ELR (cell line): ENCODE results near the gene FA2H.
A peak's percentile ranks its signal among the peaks of the same experiment; 100 is the strongest.
"Not testable (repeated sequence)": the region's sequence is repeated elsewhere in the genome, so short reads cannot be mapped to it uniquely, and the experiment has no call there.

Experiments
- DNase-seq: peaks from one replicate; pipeline ENCODE4 v3.0.0-alpha.2; 2015; ENCODE audit warnings: low read depth

Gene FA2H

GRCh38 chr16:74770831-74771526 lies 3.6 kb downstream of the FA2H start:
- no peak for DNase-seq

GRCh38 chr16:74769586-74770190 lies 4.9 kb downstream of the FA2H start:
- DNase-seq = no peak

GRCh38 chr16:74768239-74768638 lies 6.4 kb downstream of the FA2H start:
- DNase-seq = no peak

- DNase-seq = no peak
Observed at GRCh38 chr16:74767749-74768148, 6.9 kb downstream of the FA2H start.

- DNase-seq = no peak
Observed at GRCh38 chr16:74766729-74767128, 7.9 kb downstream of the FA2H start.

- DNase-seq = not testable (repeated sequence)
Observed at GRCh38 chr16:74764184-74764583, 10.4 kb downstream of the FA2H start.

GRCh38 chr16:74761665-74762064 lies 13.0 kb downstream of the FA2H start:
- peak; percentile 39 for DNase-seq

GRCh38 chr16:74760007-74760767 lies 14.4 kb downstream of the FA2H start:
- peak; percentile 95 for DNase-seq

- DNase-seq = no peak
Observed at GRCh38 chr16:74759564-74759963, 15.1 kb downstream of the FA2H start.

- DNase-seq = no peak
Observed at GRCh38 chr16:74758801-74759200, 15.8 kb downstream of the FA2H start.

- no peak for DNase-seq
Observed at GRCh38 chr16:74757349-74757748, 17.3 kb downstream of the FA2H start.

- no peak for DNase-seq
Observed at GRCh38 chr16:74756203-74756602, 18.4 kb downstream of the FA2H start.

GRCh38 chr16:74753180-74753579 lies 21.4 kb downstream of the FA2H start:
- no peak for DNase-seq

- DNase-seq = no peak
Observed at GRCh38 chr16:74752756-74753155, 21.9 kb downstream of the FA2H start.

GRCh38 chr16:74752258-74752657 lies 22.4 kb downstream of the FA2H start:
- no peak for DNase-seq

- no peak for DNase-seq
Observed at GRCh38 chr16:74751658-74752057, 23.0 kb downstream of the FA2H start.

GRCh38 chr16:74749291-74750055 lies 25.1 kb downstream of the FA2H start:
- DNase-seq = no peak

GRCh38 chr16:74748616-74749026 lies 26.0 kb downstream of the FA2H start:
- DNase-seq = no peak

- DNase-seq = no peak
Observed at GRCh38 chr16:74747716-74748615, 26.7 kb downstream of the FA2H start.

- no peak for DNase-seq
Observed at GRCh38 chr16:74745926-74746325, 28.7 kb downstream of the FA2H start.

GRCh38 chr16:74745109-74745615 lies 29.5 kb downstream of the FA2H start:
- DNase-seq = no peak
